WI38 (cell line): ENCODE measurements around the gene PRTG.

Experiments used
- H3K4me3 ChIP-seq: 2 replicates; pipeline ENCODE4 v1.5.1; 2011; ENCODE audit warnings: low read depth, mild to moderate bottlenecking, control low read depth, low read length
- TF ChIP-seq, protein P1 (sequence below): IDR thresholded peaks from 2 replicates; pipeline ENCODE4 v1.5.1; 2012; ENCODE audit warnings: low read depth, mild to moderate bottlenecking, control low read depth, low read length

The PRTG gene

DNA sequence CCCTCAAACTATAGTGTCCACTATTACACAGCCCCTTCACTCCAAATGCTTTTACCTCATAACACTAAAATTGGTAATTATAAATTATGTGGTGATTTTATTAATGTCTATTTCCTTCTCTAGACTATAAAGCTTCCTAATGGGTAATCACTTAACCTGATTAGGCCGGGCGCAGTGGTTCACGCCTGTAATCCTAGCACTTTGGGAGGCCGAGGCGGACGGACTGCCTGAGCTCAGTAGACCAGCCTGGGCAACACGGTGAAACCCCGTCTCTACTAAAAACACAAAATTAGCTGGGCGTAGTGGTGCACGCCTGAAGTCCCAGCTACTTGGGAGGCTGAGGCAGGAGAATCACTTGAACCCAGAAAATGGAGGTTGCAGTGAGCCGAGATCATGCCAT, 83.5 kb downstream of the PRTG start:
- TF ChIP-seq, protein P1, sequence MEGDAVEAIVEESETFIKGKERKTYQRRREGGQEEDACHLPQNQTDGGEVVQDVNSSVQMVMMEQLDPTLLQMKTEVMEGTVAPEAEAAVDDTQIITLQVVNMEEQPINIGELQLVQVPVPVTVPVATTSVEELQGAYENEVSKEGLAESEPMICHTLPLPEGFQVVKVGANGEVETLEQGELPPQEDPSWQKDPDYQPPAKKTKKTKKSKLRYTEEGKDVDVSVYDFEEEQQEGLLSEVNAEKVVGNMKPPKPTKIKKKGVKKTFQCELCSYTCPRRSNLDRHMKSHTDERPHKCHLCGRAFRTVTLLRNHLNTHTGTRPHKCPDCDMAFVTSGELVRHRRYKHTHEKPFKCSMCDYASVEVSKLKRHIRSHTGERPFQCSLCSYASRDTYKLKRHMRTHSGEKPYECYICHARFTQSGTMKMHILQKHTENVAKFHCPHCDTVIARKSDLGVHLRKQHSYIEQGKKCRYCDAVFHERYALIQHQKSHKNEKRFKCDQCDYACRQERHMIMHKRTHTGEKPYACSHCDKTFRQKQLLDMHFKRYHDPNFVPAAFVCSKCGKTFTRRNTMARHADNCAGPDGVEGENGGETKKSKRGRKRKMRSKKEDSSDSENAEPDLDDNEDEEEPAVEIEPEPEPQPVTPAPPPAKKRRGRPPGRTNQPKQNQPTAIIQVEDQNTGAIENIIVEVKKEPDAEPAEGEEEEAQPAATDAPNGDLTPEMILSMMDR = no peak
- H3K4me3 ChIP-seq = no peak overlapping the region

- TF ChIP-seq, protein P1 = no peak
- H3K4me3 ChIP-seq = no peak overlapping the region
These were observed 84.1 kb downstream of the PRTG start for GRCh38 chr15:55658886-55659285.

DNA sequence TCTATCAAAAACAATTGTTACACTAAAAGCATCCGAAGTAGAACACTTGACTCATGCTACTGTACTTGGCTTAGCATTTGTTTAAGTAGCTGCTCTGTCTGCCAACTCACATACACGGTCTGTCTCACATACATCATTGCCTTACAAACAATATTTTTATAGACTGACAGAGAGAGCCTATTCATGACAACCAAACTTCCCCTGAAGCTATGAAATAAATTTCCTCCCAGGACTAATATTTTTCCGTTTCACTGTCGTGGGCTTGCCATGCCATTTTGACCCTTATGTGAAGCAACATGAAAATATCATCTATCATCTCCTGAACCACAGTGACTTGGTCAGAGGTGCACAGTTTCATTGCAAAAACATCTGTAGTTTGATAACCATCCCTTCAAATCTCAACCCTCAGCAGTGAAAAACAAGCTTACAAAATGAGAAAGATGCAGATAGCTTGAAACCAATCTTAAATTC, 88.4 kb downstream of the PRTG start:
- TF ChIP-seq, protein P1 = no peak
- H3K4me3 ChIP-seq = no peak overlapping the region

- TF ChIP-seq, protein P1 = no peak
- no peak overlapping the region for H3K4me3 ChIP-seq
These were observed 90.0 kb downstream of the PRTG start for GRCh38 chr15:55652909-55653495.

DNA sequence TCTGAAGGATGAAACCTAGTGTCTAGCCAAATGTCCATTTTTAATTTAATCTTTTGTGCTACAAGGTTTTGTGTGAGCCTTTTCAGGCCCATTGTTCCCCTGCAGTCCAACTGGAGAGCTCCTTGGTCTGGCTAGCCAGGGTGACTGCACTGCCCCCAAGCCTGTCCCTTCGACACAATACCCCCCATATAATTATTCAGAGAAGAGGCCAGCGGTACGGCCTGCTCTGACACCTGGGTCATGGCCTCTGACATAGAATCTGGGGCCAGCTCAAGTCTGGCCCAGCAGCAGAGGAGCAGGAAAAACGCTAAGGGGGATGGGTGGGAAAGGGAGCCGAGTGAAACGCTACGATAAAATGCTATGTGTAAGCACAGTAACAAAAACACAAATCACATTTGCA, 90.6 kb downstream of the PRTG start:
- H3K4me3 ChIP-seq = no peak overlapping the region
- TF ChIP-seq, protein P1 = no peak

- TF ChIP-seq, protein P1 = no peak
These were observed 93.9 kb downstream of the PRTG start for GRCh38 chr15:55649058-55649423.

GRCh38 chr15:55638764-55639163, 104.2 kb downstream of the PRTG start:
- no peak overlapping the region for H3K4me3 ChIP-seq
- TF ChIP-seq, protein P1 = no peak

More at GRCh38 chr15:55649058-55649423, 93.9 kb downstream of the PRTG start:
- H3K4me3 ChIP-seq = no peak overlapping the region
